ENCODE data around the gene LRRC4C. TPM values are rescaled to one million over a fixed set of nuclear protein-coding genes. Genes with fewer than 3 reads are reported as not detected.

The LRRC4C gene
- total RNA-seq, 2 donors from 2014 or later, result 0.95 to 3.2 TPM

- no peaks in the 10 kb centered on the region for H3K9me3 ChIP-seq
- ATAC-seq (ENCODE audit: insufficient number of reproducible peaks, low FRiP score, low read depth), result no peak
- no peak for TF ChIP-seq CTCF (IDR thresholded peaks at IDR 0.05)
- H3K27me3 ChIP-seq (replicated peaks; ENCODE audit: insufficient read depth), result no peaks in the 10 kb centered on the region
- H3K36me3 ChIP-seq, result no peaks in the 10 kb centered on the region
- no peak overlapping the region for H3K4me3 ChIP-seq
- DNase-seq (ENCODE audit: low spot score), result no peak
- no peak overlapping the region for H3K27ac ChIP-seq
- H3K4me1 ChIP-seq (ENCODE audit: control insufficient read depth in 1 of 2, low read depth in 2 of 2), result no peaks in the 10 kb centered on the region
Observed at GRCh38 chr11:40683010-40683409, 776.4 kb downstream of the LRRC4C start.

- Histone ChIP-seq H3K27me3 (replicated peaks; ENCODE audit: insufficient read depth) (no peaks in the 10 kb centered on the region), H3K4me3 (no peak overlapping the region), H3K4me1 (ENCODE audit: control insufficient read depth in 1 of 2, low read depth in 2 of 2) (no peaks in the 10 kb centered on the region), H3K9me3 (no peaks in the 10 kb centered on the region), H3K36me3 (no peaks in the 10 kb centered on the region), H3K27ac (no peak overlapping the region)
- TF ChIP-seq CTCF (IDR thresholded peaks at IDR 0.05), result no peak
- ATAC-seq (ENCODE audit: insufficient number of reproducible peaks, low FRiP score, low read depth) (no peak), DNase-seq (ENCODE audit: low spot score) (no peak)
Observed at GRCh38 chr11:40679276-40679675, 780.2 kb downstream of the LRRC4C start.

GRCh38 chr11:40647295-40647694 is 812.2 kb downstream of the LRRC4C start:
- DNase-seq (ENCODE audit: low spot score), result no peak
- H3K4me1 ChIP-seq (ENCODE audit: control insufficient read depth in 1 of 2, low read depth in 2 of 2), result no peaks in the 10 kb centered on the region
- H3K27ac ChIP-seq, result no peak overlapping the region
- no peak for ATAC-seq (ENCODE audit: insufficient number of reproducible peaks, low FRiP score, low read depth)
- no peak for TF ChIP-seq CTCF (IDR thresholded peaks at IDR 0.05)
- no peaks in the 10 kb centered on the region for H3K27me3 ChIP-seq (replicated peaks; ENCODE audit: insufficient read depth)
- H3K4me3 ChIP-seq, result no peak overlapping the region
- no peaks in the 10 kb centered on the region for H3K36me3 ChIP-seq
- no peaks in the 10 kb centered on the region for H3K9me3 ChIP-seq

GRCh38 chr11:40642284-40642683 is 817.2 kb downstream of the LRRC4C start:
- DNase-seq (ENCODE audit: low spot score) (no peak), ATAC-seq (ENCODE audit: insufficient number of reproducible peaks, low FRiP score, low read depth) (no peak)
- no peaks in the 10 kb centered on the region for H3K4me1 ChIP-seq (ENCODE audit: control insufficient read depth in 1 of 2, low read depth in 2 of 2)
- no peak for TF ChIP-seq CTCF (IDR thresholded peaks at IDR 0.05)
- H3K4me3 ChIP-seq, result no peak overlapping the region
- H3K27me3 ChIP-seq (replicated peaks; ENCODE audit: insufficient read depth), result no peaks in the 10 kb centered on the region
- no peaks in the 10 kb centered on the region for H3K36me3 ChIP-seq
- H3K27ac ChIP-seq, result no peak overlapping the region
- no peaks in the 10 kb centered on the region for H3K9me3 ChIP-seq

- ATAC-seq (ENCODE audit: insufficient number of reproducible peaks, low FRiP score, low read depth) (no peak), DNase-seq (ENCODE audit: low spot score) (no peak)
- Histone ChIP-seq H3K27ac (no peak overlapping the region), H3K4me3 (no peak overlapping the region), H3K36me3 (no peaks in the 10 kb centered on the region), H3K9me3 (no peaks in the 10 kb centered on the region), H3K27me3 (replicated peaks; ENCODE audit: insufficient read depth) (no peaks in the 10 kb centered on the region), H3K4me1 (ENCODE audit: control insufficient read depth in 1 of 2, low read depth in 2 of 2) (no peaks in the 10 kb centered on the region)
- no peak for TF ChIP-seq CTCF (IDR thresholded peaks at IDR 0.05)
Observed at GRCh38 chr11:40619654-40620053, 839.8 kb downstream of the LRRC4C start.
